NOMO-1 treated with dmso at 0.1 percent for 144 hours (cell line): Measurements from ENCODE around the gene IFIT3.
"Not testable (repeated sequence)": the region's sequence is repeated elsewhere in the genome, so short reads cannot be mapped to it uniquely, and the experiment has no call there.

Experiments used
- DNase-seq: peaks from one replicate; lab custom pipeline; 2025; ENCODE audit not compliant: unreplicated experiment; lab: John Stamatoyannopoulos, UW

Gene IFIT3

GRCh38 chr10:89332123-89332633 is 4.4 kb downstream of the IFIT3 start:
- DNase-seq = peak; percentile 24

- no peak for DNase-seq
These were observed 7.4 kb downstream of the IFIT3 start for GRCh38 chr10:89335226-89335625.

GRCh38 chr10:89336241-89336640 is 8.4 kb downstream of the IFIT3 start:
- no peak for DNase-seq

GRCh38 chr10:89337484-89337883 is 9.7 kb downstream of the IFIT3 start:
- DNase-seq = no peak

GRCh38 chr10:89338713-89339112 is 10.9 kb downstream of the IFIT3 start:
- no peak for DNase-seq

GRCh38 chr10:89339875-89340274 is 12.1 kb downstream of the IFIT3 start:
- no peak for DNase-seq

- DNase-seq = no peak
These were observed 13.9 kb downstream of the IFIT3 start for GRCh38 chr10:89341649-89342048.

GRCh38 chr10:89342206-89342958 is 14.6 kb downstream of the IFIT3 start:
- no peak for DNase-seq

- no peak for DNase-seq
These were observed 15.4 kb downstream of the IFIT3 start for GRCh38 chr10:89343089-89343767.

GRCh38 chr10:89344156-89344555 is 16.4 kb downstream of the IFIT3 start:
- DNase-seq = no peak

GRCh38 chr10:89345367-89346000 is 17.7 kb downstream of the IFIT3 start:
- DNase-seq = no peak

GRCh38 chr10:89346405-89347254 is 18.8 kb downstream of the IFIT3 start:
- no peak for DNase-seq

- no peak for DNase-seq
These were observed 20.1 kb downstream of the IFIT3 start for GRCh38 chr10:89347701-89348457.

GRCh38 chr10:89348481-89348880 is 20.7 kb downstream of the IFIT3 start:
- peak; percentile 20 for DNase-seq

- DNase-seq = no peak
These were observed 21.2 kb downstream of the IFIT3 start for GRCh38 chr10:89348975-89349374.

GRCh38 chr10:89350631-89351315 is 23.0 kb downstream of the IFIT3 start:
- DNase-seq = not testable (repeated sequence)

- DNase-seq = no peak
These were observed 23.6 kb downstream of the IFIT3 start for GRCh38 chr10:89351412-89351779.

GRCh38 chr10:89351780-89352597 is 24.2 kb downstream of the IFIT3 start:
- DNase-seq = no peak

GRCh38 chr10:89352802-89353201 is 25.0 kb downstream of the IFIT3 start:
- DNase-seq = no peak
